KG1 (cell line): Measurements from ENCODE around the gene MDGA2.
"Not testable (repeated sequence)": the region's sequence is repeated elsewhere in the genome, so short reads cannot be mapped to it uniquely, and the experiment has no call there.

Experiments used
- DNase-seq: peaks from one replicate; lab custom pipeline; 2025; lab: John Stamatoyannopoulos, UW

The MDGA2 gene

DNA sequence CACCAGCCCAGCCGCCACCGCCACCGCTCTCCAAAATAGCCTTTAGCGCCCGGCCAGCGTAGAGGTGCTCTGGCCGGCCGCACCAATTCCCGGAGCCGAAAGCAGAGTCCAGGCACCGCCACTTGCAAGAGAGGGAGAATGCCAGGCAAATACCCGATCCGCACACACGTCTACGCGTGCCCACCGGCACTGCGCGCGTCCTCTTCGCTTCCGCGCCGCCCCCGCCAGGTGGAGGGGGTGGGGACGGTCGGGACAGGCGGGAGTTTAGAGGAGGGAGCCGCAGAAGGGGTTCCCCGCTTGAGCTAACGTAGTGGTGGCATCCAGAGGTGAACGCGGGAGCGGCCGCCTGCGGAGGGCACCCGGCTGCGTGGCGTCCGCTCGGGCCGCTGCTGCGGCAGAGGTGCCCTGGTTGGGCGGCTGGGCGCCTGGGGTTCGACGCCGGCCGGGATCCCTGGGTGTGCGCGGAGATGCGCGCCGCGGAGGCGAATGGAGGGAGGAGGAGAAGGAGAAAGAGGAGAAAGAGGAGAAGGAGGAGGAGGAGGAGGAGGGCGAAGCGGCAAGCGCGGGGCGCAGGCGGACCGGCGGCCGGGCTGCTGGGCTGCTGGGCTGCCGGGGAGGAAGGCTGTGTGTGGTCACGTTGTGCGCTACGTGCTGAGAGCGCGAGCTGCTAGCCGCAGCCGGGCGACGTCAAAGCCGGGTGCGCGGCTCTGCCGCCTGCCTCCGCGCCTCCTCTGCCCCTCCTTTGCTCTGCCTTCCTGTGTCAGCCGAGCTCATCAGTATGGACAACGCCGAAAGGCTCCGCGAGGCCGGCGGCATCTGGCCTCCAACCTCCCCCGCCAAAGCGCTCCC lies at the start of gene MDGA2:
Gene MDGA2 (minus strand): TSS at position 140 of the 849 bp plus-strand sequence.
- DNase-seq: peak; percentile 18

GRCh38 chr14:47722929-47723693 lies 47.7 kb upstream of the MDGA2 start:
- no peak for DNase-seq

DNA sequence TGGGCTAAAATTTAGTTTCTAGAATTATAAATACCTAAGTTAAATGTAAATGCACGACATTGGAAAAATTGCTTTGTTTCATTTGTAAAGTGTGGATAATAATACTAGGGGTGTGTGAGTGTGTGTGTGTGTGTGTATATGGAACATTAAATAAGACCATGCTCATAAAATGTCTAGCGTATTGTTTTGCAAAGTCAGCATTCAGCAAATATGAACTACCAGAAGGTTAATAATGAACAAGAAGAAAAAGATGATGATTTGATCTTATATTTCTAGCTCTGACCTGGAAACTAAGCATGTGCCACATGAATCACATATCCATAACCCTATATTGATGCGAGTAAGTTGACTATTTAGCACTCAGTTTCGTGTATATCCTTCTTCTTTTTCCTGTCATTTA lies 44.9 kb upstream of the MDGA2 start:
- DNase-seq: no peak

GRCh38 chr14:47715330-47715729 lies 39.9 kb upstream of the MDGA2 start:
- DNase-seq: no peak

GRCh38 chr14:47710581-47710980 lies 35.2 kb upstream of the MDGA2 start:
- no peak for DNase-seq

- no peak for DNase-seq
These were observed 30.3 kb upstream of the MDGA2 start for GRCh38 chr14:47705683-47706082.

DNA sequence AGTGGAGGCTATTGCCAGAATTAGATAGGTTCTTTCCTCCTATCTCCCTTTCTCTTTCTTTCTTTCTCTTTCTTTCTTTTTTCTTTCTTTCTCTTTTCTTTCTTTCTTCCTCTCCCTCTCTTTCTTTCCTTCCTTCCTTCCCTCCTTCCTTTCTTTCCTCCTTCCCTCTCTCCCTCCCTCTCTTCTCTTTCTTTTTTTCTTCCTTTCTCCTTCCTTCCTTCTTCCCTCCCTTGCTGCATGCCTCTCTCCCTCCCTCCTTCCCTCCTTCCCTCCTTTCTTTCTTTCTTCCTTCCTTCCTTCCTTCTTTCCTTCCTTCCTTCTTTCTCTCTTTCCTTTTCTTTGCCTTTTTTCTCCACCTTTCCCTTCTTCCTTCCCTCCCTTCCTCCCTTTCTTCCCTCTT lies 16.4 kb upstream of the MDGA2 start:
- no peak for DNase-seq

GRCh38 chr14:47678993-47679392 lies 3.6 kb upstream of the MDGA2 start:
- no peak for DNase-seq

DNA sequence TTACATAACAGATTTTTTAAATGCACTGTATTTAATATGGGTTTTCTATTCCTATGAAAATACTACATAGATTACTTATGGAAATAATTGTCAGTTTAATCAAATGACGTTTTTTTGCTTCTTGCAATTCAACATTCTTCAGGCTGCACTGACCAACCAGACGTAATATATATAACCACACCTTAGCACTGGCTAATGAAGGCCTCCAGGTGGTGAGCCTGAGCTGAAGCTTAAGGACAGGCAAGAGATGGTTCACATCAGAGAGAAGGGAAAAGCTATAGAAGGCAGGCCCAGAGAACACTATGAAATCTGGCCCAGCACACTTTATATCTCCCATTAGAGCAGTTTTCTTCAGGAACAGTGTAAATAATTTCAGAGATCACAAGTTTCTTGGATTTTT lies 2.8 kb upstream of the MDGA2 start:
- DNase-seq: no peak

- DNase-seq: no peak
These were observed 861 bp upstream of the MDGA2 start for GRCh38 chr14:47676315-47676617.

GRCh38 chr14:47674543-47675465 lies 601 bp downstream of the MDGA2 start:
- no peak for DNase-seq

- DNase-seq: no peak
These were observed 1.3 kb downstream of the MDGA2 start for GRCh38 chr14:47674148-47674542.

- DNase-seq: no peak
These were observed 9.9 kb downstream of the MDGA2 start for GRCh38 chr14:47665337-47666134.

DNA sequence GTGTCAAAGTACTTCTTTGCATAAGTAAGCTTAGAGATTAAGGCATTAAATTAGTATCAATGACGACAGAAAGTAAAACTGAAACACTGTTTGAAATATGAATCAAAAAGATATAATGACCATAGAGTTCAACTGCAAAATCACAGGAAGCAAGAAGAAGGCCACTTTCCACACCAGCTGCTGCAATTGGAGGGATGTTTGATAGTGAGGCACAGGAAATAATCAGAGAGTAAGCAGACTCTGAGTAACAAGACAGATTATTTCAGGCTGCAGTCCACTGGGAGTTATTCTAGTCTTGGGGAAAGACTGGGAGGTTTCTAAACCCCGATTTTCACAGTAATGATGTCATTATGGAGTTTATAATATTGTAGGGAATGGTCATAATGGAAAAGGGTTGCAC lies 12.9 kb downstream of the MDGA2 start:
- no peak for DNase-seq

- no peak for DNase-seq
These were observed 15.2 kb downstream of the MDGA2 start for GRCh38 chr14:47660158-47660557.

GRCh38 chr14:47658041-47658440 lies 17.4 kb downstream of the MDGA2 start:
- DNase-seq: no peak

GRCh38 chr14:47657143-47657542 lies 18.3 kb downstream of the MDGA2 start:
- no peak for DNase-seq

GRCh38 chr14:47651337-47651736 lies 24.1 kb downstream of the MDGA2 start:
- DNase-seq: no peak

DNA sequence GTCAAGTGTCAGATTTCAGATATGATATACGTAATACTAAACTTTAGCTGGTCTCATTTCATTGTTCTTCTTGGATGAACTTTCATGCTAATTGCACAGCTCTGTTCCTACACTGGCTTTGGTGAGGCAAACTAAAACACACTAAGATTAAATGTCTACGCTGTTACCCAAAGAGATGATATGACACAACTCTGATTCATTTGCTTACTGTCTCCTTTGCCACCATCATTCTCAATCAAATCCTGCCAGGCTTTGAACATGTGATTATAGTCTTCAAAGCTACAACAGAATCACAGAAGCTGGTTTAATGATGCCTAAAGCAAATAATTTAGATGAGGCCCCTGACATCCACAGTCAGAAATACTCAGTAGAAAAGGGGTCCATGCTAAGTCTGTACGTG lies 37.7 kb downstream of the MDGA2 start:
- no peak for DNase-seq

DNA sequence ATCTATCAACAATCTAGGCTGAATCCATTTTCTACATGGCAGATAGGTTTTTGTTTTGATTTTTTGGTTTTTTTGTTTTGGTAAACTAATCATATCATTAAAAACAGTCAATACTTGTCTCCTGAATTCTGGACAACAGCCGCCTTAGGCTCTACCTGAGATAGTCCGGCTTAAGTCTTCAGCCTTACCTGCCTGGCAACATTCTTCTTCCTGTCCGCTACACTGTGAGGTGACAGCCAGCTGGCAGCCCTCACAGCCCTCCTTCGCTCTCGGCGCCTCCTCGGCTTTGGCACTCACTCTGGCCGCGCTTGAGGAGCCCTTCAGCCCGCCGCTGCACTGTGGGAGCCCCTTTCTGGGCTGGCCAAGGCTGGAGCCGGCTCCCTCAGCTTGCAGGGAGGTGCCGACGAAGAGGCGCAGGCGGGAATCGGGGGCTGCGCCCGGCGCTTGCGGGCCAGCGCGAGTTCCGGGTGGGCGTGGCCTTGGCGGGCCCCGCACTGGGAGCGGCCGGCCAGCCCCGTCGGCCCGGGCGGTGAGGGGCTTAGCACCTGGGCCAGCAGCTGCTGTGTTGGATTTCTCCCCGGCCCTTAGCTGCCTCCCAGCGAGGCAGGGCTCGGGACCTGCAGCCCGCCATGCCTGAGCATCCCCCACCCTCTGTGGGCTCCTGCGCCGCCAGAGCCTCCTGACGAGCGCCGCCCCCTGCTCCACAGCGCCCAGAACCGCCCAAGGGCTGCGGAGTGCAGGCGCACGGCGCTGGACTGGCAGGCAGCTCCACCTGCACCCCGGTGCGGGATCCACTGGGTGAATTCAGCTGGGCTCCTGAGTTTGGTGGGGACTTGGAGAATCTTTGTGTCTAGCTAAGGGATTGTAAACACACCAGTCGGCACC lies 49.0 kb downstream of the MDGA2 start:
- DNase-seq: no peak

DNA sequence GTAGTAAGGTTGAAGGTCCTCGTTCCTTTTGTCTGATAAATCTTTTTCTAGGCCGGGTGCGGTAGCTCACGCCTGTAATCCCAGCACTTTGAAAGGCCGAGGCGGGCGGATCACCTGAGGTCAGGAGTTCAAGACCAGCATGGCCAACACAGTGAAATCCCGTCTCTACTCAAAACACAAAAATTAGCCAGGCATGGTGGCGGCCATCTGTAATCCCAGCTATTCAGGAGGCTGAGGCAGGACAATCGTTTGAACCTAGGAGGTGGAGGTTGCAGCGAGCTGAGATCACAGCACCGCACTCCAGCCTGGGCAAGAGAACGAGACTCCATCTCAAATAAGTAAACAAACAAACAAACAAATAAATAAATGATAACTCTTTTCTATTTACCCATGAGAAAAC lies 51.3 kb downstream of the MDGA2 start:
- DNase-seq: not testable (repeated sequence)
